ENCODE results near the gene WDR27. TPM values are rescaled to one million over a fixed set of nuclear protein-coding genes. Genes with fewer than 3 reads are reported as not detected.

WDR27 gene
- total and polyA plus RNA-seq, 12 donors = 3.2 to 12.0 (median 6.6) TPM

- intact Hi-C loops (cut with DNase I) = no loop called here
- DNase-seq = no peak
- H3K4me3 ChIP-seq = no peak overlapping the region
- WGBS, 2 donors = 85 to 97% methylated on average over 13 of the region's 13 CpGs
- H3K4me1 ChIP-seq = no peaks in the 10 kb centered on the region
- H3K27ac ChIP-seq = no peak overlapping the region
- no peak for ATAC-seq
- H3K36me3 ChIP-seq = no peaks in the 10 kb centered on the region
- H3K27me3 ChIP-seq = no peaks in the 10 kb centered on the region
- H3K9me3 ChIP-seq = no peaks in the 10 kb centered on the region
- TF ChIP-seq CTCF (IDR thresholded peaks at IDR 0.05) = no peak
These were observed 127.4 kb downstream of the WDR27 start for GRCh38 chr6:169574420-169574819.

- H3K4me1 ChIP-seq = no peaks in the 10 kb centered on the region
- H3K36me3 ChIP-seq = no peaks in the 10 kb centered on the region
- no peak for ATAC-seq
- H3K4me3 ChIP-seq = no peak overlapping the region
- H3K9me3 ChIP-seq = no peaks in the 10 kb centered on the region
- no peaks in the 10 kb centered on the region for H3K27me3 ChIP-seq
- 91 to 95% methylated on average over 5 of the region's 5 CpGs for WGBS, 2 donors
- TF ChIP-seq CTCF (IDR thresholded peaks at IDR 0.05) = no peak
- intact Hi-C loops (cut with DNase I) = no loop called here
- DNase-seq = no peak
- no peak overlapping the region for H3K27ac ChIP-seq
These were observed 127.9 kb downstream of the WDR27 start for GRCh38 chr6:169573883-169574282.

- intact Hi-C loops (cut with DNase I) = no loop called here
- 91 to 93% methylated on average over 12 of the region's 12 CpGs for WGBS, 2 donors
- Histone ChIP-seq H3K36me3 (no peaks in the 10 kb centered on the region), H3K27me3 (no peaks in the 10 kb centered on the region), H3K27ac (no peak overlapping the region), H3K4me1 (no peaks in the 10 kb centered on the region), H3K9me3 (no peaks in the 10 kb centered on the region), H3K4me3 (no peak overlapping the region)
- DNase-seq (no peak), ATAC-seq (no peak)
- no peak for TF ChIP-seq CTCF (IDR thresholded peaks at IDR 0.05)
These were observed 130.5 kb downstream of the WDR27 start for GRCh38 chr6:169571123-169571962.

DNA sequence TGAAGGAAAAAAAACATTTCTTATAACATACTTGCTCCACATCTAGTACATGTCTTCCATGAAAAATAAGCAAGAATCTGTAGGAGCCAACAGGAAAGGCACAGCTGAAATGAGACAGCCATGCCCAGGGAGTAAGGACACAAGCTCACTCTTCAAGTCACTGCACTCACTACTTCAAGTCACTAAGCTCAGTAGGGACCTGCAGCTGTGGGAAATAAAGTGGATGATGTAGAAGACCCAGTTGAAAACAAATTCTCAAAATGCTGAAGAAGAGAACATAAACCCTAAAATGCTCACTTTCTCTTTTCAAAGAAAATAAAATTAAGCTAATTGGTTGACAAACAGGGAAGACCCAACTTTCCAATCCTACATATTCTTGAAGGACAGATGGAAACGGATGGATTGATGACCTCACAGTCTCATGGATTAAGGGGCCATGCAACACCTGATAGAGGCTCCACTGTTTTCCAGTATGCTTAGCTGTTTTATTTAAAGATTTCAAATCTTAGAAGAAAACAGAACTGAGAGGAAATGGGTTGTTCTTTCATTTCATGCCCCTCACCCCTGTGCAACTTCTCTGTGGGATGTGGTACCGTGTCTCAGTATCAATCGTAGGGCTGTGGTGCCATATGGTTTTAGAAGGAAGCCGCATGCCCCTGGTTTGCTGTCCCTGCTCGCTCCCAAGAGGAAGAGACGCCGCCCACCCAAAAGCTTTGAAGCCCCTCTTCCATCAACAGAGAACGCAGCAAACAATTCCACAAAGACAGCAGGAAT lies 133.3 kb downstream of the WDR27 start:
- intact Hi-C loops (cut with DNase I) = no loop called here
- H3K4me1 ChIP-seq = no peaks in the 10 kb centered on the region
- DNase-seq = no peak

More for the DNA sequence above, 133.3 kb downstream of the WDR27 start:
- H3K36me3 ChIP-seq = no peaks in the 10 kb centered on the region
- 90 to 94% methylated on average over 8 of the region's 8 CpGs for WGBS, 2 donors
- TF ChIP-seq CTCF (IDR thresholded peaks at IDR 0.05) = no peak
- no peaks in the 10 kb centered on the region for H3K9me3 ChIP-seq
- H3K4me3 ChIP-seq = no peak overlapping the region
- no peak overlapping the region for H3K27ac ChIP-seq
- no peaks in the 10 kb centered on the region for H3K27me3 ChIP-seq
- ATAC-seq = no peak

Measured in heart right ventricle (tissue), 16 donors.